H9 (cell line): ENCODE measurements around the gene NCCRP1. TPM values are rescaled to one million over a fixed set of nuclear protein-coding genes. Genes with fewer than 3 reads are reported as not detected.

ENCODE experiments used
- DNase-seq: peaks from one replicate; pipeline ENCODE4 v3.0.0-alpha.2; 2017
- H2AFZ ChIP-seq: one replicate; pipeline ENCODE4 v1.6.1; 2013; ENCODE audit warnings: mild to moderate bottlenecking, low read length, control low read depth, moderate library complexity
- H2AK5ac ChIP-seq: 2 replicates; pipeline ENCODE4 v1.6.1; 2013; ENCODE audit warnings: low read length, control low read depth, mixed read lengths; ENCODE audit not compliant: insufficient read length
- H2BK120ac ChIP-seq: one replicate; pipeline ENCODE4 v1.6.1; 2013; ENCODE audit warnings: low read depth, mild to moderate bottlenecking, low read length, control low read depth, inconsistent platforms; ENCODE audit not compliant: poor library complexity, severe bottlenecking
- H2BK12ac ChIP-seq: 2 replicates; pipeline ENCODE4 v1.6.1; 2013; ENCODE audit warnings: low read length, control low read depth, mixed read lengths, low read depth; ENCODE audit not compliant: insufficient read length
- H2BK15ac ChIP-seq: 2 replicates; pipeline ENCODE4 v1.6.1; 2013; ENCODE audit warnings: low read depth, low read length, control low read depth
- H2BK20ac ChIP-seq: one replicate; pipeline ENCODE4 v1.6.1; 2013; ENCODE audit warnings: low read depth, mild to moderate bottlenecking, low read length, control low read depth, inconsistent platforms; ENCODE audit not compliant: poor library complexity, severe bottlenecking
- H2BK5ac ChIP-seq: 2 replicates; pipeline ENCODE4 v1.6.1; 2013; ENCODE audit warnings: low read length, control low read depth, mixed read lengths; ENCODE audit not compliant: insufficient read length
- H3K14ac ChIP-seq: 2 replicates; pipeline ENCODE4 v1.6.1; 2013; ENCODE audit warnings: low read length, control low read depth; ENCODE audit not compliant: insufficient read depth
- H3K18ac ChIP-seq: 2 replicates; pipeline ENCODE4 v1.6.1; 2013; ENCODE audit warnings: low read depth, mild to moderate bottlenecking, mixed read lengths, low read length, control low read depth; ENCODE audit not compliant: insufficient read length
- H3K23ac ChIP-seq: 2 replicates; pipeline ENCODE4 v1.6.1; 2013; ENCODE audit warnings: low read length, control low read depth, mixed read lengths, low read depth; ENCODE audit not compliant: insufficient read length
- H3K23me2 ChIP-seq: 2 replicates; pipeline ENCODE4 v1.6.1; 2013; ENCODE audit warnings: low read depth, mild to moderate bottlenecking, mixed read lengths, low read length, control low read depth; ENCODE audit not compliant: insufficient read length, poor library complexity, severe bottlenecking
- H3K27ac ChIP-seq: 2 replicates; pipeline ENCODE4 v1.5.1; 2013; ENCODE audit warnings: low read length, control low read depth, mixed read lengths, low read depth; ENCODE audit not compliant: insufficient read length
- H3K27me3 ChIP-seq: 2 replicates; pipeline ENCODE4 v1.6.1; 2013; ENCODE audit warnings: low read length, control low read depth, inconsistent platforms; ENCODE audit not compliant: insufficient read depth
- H3K4ac ChIP-seq: 2 replicates; pipeline ENCODE4 v1.6.1; 2013; ENCODE audit warnings: low read depth, mild to moderate bottlenecking, control low read depth, inconsistent platforms, low read length, moderate library complexity
- H3K4me1 ChIP-seq: 2 replicates; pipeline ENCODE4 v1.6.1; 2013; ENCODE audit warnings: low read length, control low read depth, inconsistent platforms; ENCODE audit not compliant: insufficient read depth
- H3K4me2 ChIP-seq: 2 replicates; pipeline ENCODE4 v1.6.1; 2013; ENCODE audit warnings: low read length, control low read depth, mixed read lengths; ENCODE audit not compliant: insufficient read length, insufficient read depth
- H3K56ac ChIP-seq: 2 replicates; pipeline ENCODE4 v1.6.1; 2013; ENCODE audit warnings: low read depth, mild to moderate bottlenecking, mixed read lengths, low read length, control low read depth; ENCODE audit not compliant: insufficient read length
- H3K79me1 ChIP-seq: 2 replicates; pipeline ENCODE4 v1.6.1; 2013; ENCODE audit warnings: low read depth, mild to moderate bottlenecking, moderate library complexity, low read length, control low read depth, inconsistent platforms; ENCODE audit not compliant: insufficient read depth, poor library complexity, severe bottlenecking
- H3K79me2 ChIP-seq: 2 replicates; pipeline ENCODE4 v1.6.1; 2013; ENCODE audit warnings: low read length, control low read depth, inconsistent platforms; ENCODE audit not compliant: insufficient read depth
- H3K9ac ChIP-seq: 2 replicates; pipeline ENCODE4 v1.6.1; 2013; ENCODE audit warnings: low read length, control low read depth, mixed read lengths; ENCODE audit not compliant: insufficient read length; ENCODE audit errors: extremely low read depth
- H3K9me3 ChIP-seq: one replicate; pipeline ENCODE4 v1.6.1; 2013; ENCODE audit warnings: low read depth, low read length, inconsistent platforms; ENCODE audit not compliant: control insufficient read depth
- H3T11ph ChIP-seq: one replicate; pipeline ENCODE4 v1.6.1; 2013; ENCODE audit warnings: mild to moderate bottlenecking, low read length, control low read depth, inconsistent platforms
- H4K20me1 ChIP-seq: one replicate; pipeline ENCODE4 v1.6.1; 2013; ENCODE audit not compliant: control insufficient read depth, insufficient read length, insufficient read depth
- H4K5ac ChIP-seq: 2 replicates; pipeline ENCODE4 v1.6.1; 2013; ENCODE audit warnings: low read depth, mild to moderate bottlenecking, mixed read lengths, low read length, control low read depth; ENCODE audit not compliant: insufficient read length
- H4K8ac ChIP-seq: replicated peaks from 2 replicates; pipeline ENCODE4 v1.6.1; 2013; ENCODE audit warnings: low read length, control low read depth, mixed read lengths, low read depth; ENCODE audit not compliant: insufficient read length
- H4K91ac ChIP-seq: 2 replicates; pipeline ENCODE4 v1.6.1; 2013; ENCODE audit warnings: low read depth, mild to moderate bottlenecking, moderate library complexity, mixed read lengths, low read length, control low read depth; ENCODE audit not compliant: insufficient read length
- H3K27ac Mint-ChIP-seq, 3 experiments: 2 replicates in 2 of 3; 3 replicates in 1 of 3; pipeline ENCODE4 v1.8.0; 2020 to 2021; ENCODE audit warnings: mixed read lengths in 3 of 3, mild to moderate bottlenecking in 1 of 3, moderate library complexity in 1 of 3
- H3K27me3 Mint-ChIP-seq: 2 replicates; pipeline ENCODE4 v1.8.0; 2021; ENCODE audit warnings: low read depth, mild to moderate bottlenecking, moderate library complexity, mixed read lengths
- H3K36me3 Mint-ChIP-seq, 3 experiments: 2 replicates in 2 of 3; 3 replicates in 1 of 3; pipeline ENCODE4 v1.8.0; 2020 to 2021; ENCODE audit warnings: low read depth in 3 of 3, mixed read lengths in 3 of 3; ENCODE audit not compliant: insufficient read depth in 1 of 3
- H3K4me1 Mint-ChIP-seq, 2 experiments: 2 replicates each; pipeline ENCODE4 v1.8.0; 2020; ENCODE audit warnings: mixed read lengths in 2 of 2
- H3K4me3 Mint-ChIP-seq, 2 experiments: 2 replicates in 1 of 2; 3 replicates in 1 of 2; pipeline ENCODE4 v1.8.0; 2020 to 2021; ENCODE audit warnings: mild to moderate bottlenecking in 2 of 2, mixed read lengths in 2 of 2, moderate library complexity in 1 of 2
- H3K9me3 Mint-ChIP-seq, 2 experiments: 2 replicates in 1 of 2; 3 replicates in 1 of 2; pipeline ENCODE4 v1.8.0; 2020; ENCODE audit warnings: mild to moderate bottlenecking in 2 of 2, mixed read lengths in 2 of 2, moderate library complexity in 1 of 2
- CTCF ChIP-seq: fragments of 200-600 bp; sonication (generic); conservative IDR thresholded peaks from 3 replicates; pipeline ENCODE4 v1.8.0; 2021; ENCODE audit warnings: antibody characterized with exemption, mild to moderate bottlenecking
- WGBS: extraction: QIAGEN DNeasy Blood & Tissue Kit; methylation state at CpG from one replicate; pipeline ENCODE4 v1.1.7; 2013; ENCODE audit warnings: missing lambda C conversion rate, low lambda C conversion rate, mixed read lengths; ENCODE audit not compliant: insufficient read length; ENCODE audit errors: extremely low coverage; 5-methylcytosine and 5-hydroxymethylcytosine counted together
- total RNA-seq: library from RNA; stranded (reverse); gene quantifications from 2 replicates; pipeline ENCODE4 v1.2.1, GENCODE V29; 2021

Gene NCCRP1
- total RNA-seq, 1 experiment from 2014 or later, result 1.9 TPM

GRCh38 chr19:39166571-39167391 is 30.0 kb upstream of the NCCRP1 start:
- no CpG with 5 or more reads among the region's 24 CpGs for WGBS
- H3K27ac ChIP-seq, result no peak overlapping the region
- no peak overlapping the region for H2BK12ac ChIP-seq
- H3K27me3 ChIP-seq, result no peaks in the 10 kb centered on the region
- H3K18ac ChIP-seq, result no peak overlapping the region
- H4K91ac ChIP-seq, result no peak overlapping the region
- Mint-ChIP-seq H3K36me3 (peaks cover 2 to 14% (median 13%) of the 10 kb centered on the region in 3 experiments; a peak in 6 of 7 replicates), H3K4me3 (no peak overlapping the region), H3K27me3 (no peaks in the 10 kb centered on the region), H3K4me1 (peaks cover 22 to 34% of the 10 kb centered on the region in 2 experiments), H3K9me3 (no peaks in the 10 kb centered on the region), H3K27ac (peak overlapping the region; percentile 42 to 79 (median 77); a peak in 4 of 7 replicates)
- no peak overlapping the region for H2AFZ ChIP-seq
- H3K23ac ChIP-seq, result no peak overlapping the region
- H2BK5ac ChIP-seq, result no peak overlapping the region
- no peaks in the 10 kb centered on the region for H3K79me1 ChIP-seq
- H3K4me1 ChIP-seq, result no peaks in the 10 kb centered on the region; the same call in 1 of the 2 replicates
- peaks cover 3% of the 10 kb centered on the region for H3K23me2 ChIP-seq
- H2AK5ac ChIP-seq, result no peak overlapping the region
- no peak overlapping the region for H3K4ac ChIP-seq
- DNase-seq, result no peak
- no peak overlapping the region for H3T11ph ChIP-seq
- H4K5ac ChIP-seq, result no peak overlapping the region
- no peak overlapping the region for H2BK120ac ChIP-seq
- peak overlapping the region; percentile 39; the same call in 1 of the 2 replicates for H3K14ac ChIP-seq
- H3K4me2 ChIP-seq, result no peak overlapping the region
- TF ChIP-seq CTCF, result no peak
- no peak overlapping the region for H2BK15ac ChIP-seq
- no peaks in the 10 kb centered on the region for H3K9me3 ChIP-seq
- H2BK20ac ChIP-seq, result no peak overlapping the region
- H4K8ac ChIP-seq, result no peak overlapping the region
- no peak overlapping the region for H3K56ac ChIP-seq
- H4K20me1 ChIP-seq, result no peaks in the 10 kb centered on the region
- no peak overlapping the region for H3K9ac ChIP-seq
- H3K79me2 ChIP-seq, result no peaks in the 10 kb centered on the region
